PC-9 (cell line): ENCODE measurements around the gene SLX9. TPM values are rescaled to one million over a fixed set of nuclear protein-coding genes. Genes with fewer than 3 reads are reported as not detected.

ENCODE experiments used
- BruUV-seq: library from RNA; stranded (reverse); fragments of 400-500 nt; replicated peaks from 2 replicates; lab custom pipeline; 2021; lab: Mats Ljungman, UMichigan
- CTCF ChIA-PET: fragments of 300-600 bp; sonication (Branson Sonifier 250); formaldehyde crosslinking; loops from one replicate; lab custom pipeline; 2022; ENCODE audit warnings: antibody characterized with exemption; lab: Charles Lee
- POLR2A ChIA-PET: fragments of 300-600 bp; sonication (Branson Sonifier 250); formaldehyde crosslinking; loops from one replicate; lab custom pipeline; 2022; ENCODE audit warnings: antibody characterized with exemption; ENCODE audit not compliant: unreplicated experiment; lab: Charles Lee
- DNase-seq, 2 experiments: peaks; one replicate each; pipeline versions ENCODE4 v3.0.0 to v3.0.0-alpha.2; 2015 to 2022; ENCODE audit warnings: mixed read lengths in 1 of 2
- H2AFZ ChIP-seq: fragments of 200-600 bp; sonication (generic); 2 replicates; pipeline ENCODE4 v1.8.1; 2017; ENCODE audit warnings: antibody characterized with exemption
- H3F3A ChIP-seq: fragments of 200-600 bp; sonication (generic); 2 replicates; pipeline ENCODE4 v1.8.1; 2017; ENCODE audit warnings: antibody characterized with exemption, mild to moderate bottlenecking, low read depth; ENCODE audit not compliant: insufficient read depth
- H3K27ac ChIP-seq: fragments of 200-600 bp; sonication (generic); 2 replicates; pipeline ENCODE4 v1.6.1; 2016; ENCODE audit warnings: mixed run types
- H3K27me3 ChIP-seq: fragments of 200-600 bp; sonication (generic); 2 replicates; pipeline ENCODE4 v1.6.1; 2016; ENCODE audit warnings: low read depth, mixed run types; ENCODE audit not compliant: insufficient read depth
- H3K36me3 ChIP-seq: fragments of 200-600 bp; sonication (generic); 2 replicates; pipeline ENCODE4 v1.6.1; 2016; ENCODE audit warnings: low read depth, mixed run types
- H3K4me1 ChIP-seq: fragments of 200-600 bp; sonication (generic); replicated peaks from 2 replicates; pipeline ENCODE4 v1.6.1; 2016; ENCODE audit warnings: mixed run types; ENCODE audit not compliant: insufficient read depth
- H3K4me2 ChIP-seq: fragments of 200-600 bp; sonication (generic); 2 replicates; pipeline ENCODE4 v1.6.1; 2017; ENCODE audit warnings: mixed run types
- H3K4me3 ChIP-seq: fragments of 200-600 bp; sonication (generic); 2 replicates; pipeline ENCODE4 v1.6.1; 2016; ENCODE audit warnings: mixed run types
- H3K79me2 ChIP-seq: fragments of 200-600 bp; sonication (generic); 2 replicates; pipeline ENCODE4 v1.6.1; 2017; ENCODE audit warnings: low read depth, mixed run types
- H3K9me2 ChIP-seq: fragments of 200-600 bp; sonication (generic); 2 replicates; pipeline ENCODE4 v1.8.1; 2017; ENCODE audit warnings: mild to moderate bottlenecking; ENCODE audit not compliant: insufficient read depth
- H3K9me3 ChIP-seq: fragments of 200-600 bp; sonication (generic); 2 replicates; pipeline ENCODE4 v1.8.1; 2016; ENCODE audit warnings: low read depth; ENCODE audit not compliant: insufficient read depth
- H4K20me1 ChIP-seq: fragments of 200-600 bp; sonication (generic); 2 replicates; pipeline ENCODE4 v1.8.1; 2017; ENCODE audit not compliant: insufficient read depth
- EZH2 ChIP-seq: fragments of 200-600 bp; sonication (generic); IDR thresholded peaks from 2 replicates; pipeline ENCODE4 v1.8.0; 2017; ENCODE audit warnings: antibody characterized with exemption, low read depth
- intact Hi-C: fragments of 100-400 bp; cut with micrococcal nuclease; formaldehyde crosslinking; loops from one replicate; pipeline ENCODE4 v1.10.0; 2022; ENCODE audit not compliant: unreplicated experiment
- total RNA-seq: library from RNA; stranded (reverse); gene quantifications from 2 replicates; pipeline ENCODE4 v1.2.3, GENCODE V29; 2021
- TF ChIP-seq, protein P1 (sequence below): fragments of 200-600 bp; sonication (generic); conservative IDR thresholded peaks from 2 replicates; pipeline ENCODE4 v1.6.1; 2017; ENCODE audit warnings: mixed run types, antibody characterized with exemption, mild to moderate bottlenecking, moderate library complexity

Gene SLX9
- total RNA-seq, 1 experiment from 2014 or later = 22.8 TPM

DNA sequence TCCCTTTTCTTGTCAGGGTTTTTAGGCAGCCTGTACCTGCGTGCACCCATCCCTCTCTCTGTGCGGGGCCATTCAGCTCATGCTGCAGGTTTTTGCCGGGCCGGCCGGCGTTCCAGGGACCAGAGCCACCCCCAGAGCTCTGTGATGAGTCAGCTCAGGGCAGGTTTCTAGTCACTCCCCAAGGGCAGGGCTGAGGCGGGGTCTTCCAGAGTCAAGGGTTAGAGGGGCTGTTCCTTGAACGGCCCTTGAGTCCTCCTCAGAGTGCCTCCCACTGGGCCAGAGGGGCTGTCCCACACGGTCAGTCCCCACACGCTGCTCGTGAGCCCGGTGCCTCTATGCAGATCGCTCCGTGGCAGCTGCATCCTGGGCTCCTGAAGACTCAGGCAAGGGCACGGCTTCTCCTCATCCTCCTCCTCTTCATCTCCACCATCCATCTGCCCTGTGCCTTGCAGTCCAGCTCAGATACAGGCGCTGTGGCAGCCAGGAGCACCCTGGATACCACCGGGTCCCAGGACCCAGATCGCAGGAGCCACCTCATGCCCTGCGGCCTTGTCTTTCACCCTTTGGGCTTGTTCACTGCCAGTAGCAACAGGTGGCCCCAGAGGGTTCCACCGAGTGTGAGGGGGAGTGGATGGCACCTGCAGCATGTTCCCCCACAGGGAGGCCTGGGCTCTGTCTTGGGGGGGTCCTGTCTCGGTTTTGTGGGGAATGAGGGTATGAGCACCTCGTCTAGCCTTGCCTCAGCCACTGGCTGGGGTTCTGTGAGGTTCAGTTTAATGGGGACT is 17.4 kb downstream of the SLX9 start:
- DNase-seq = no peak
- Histone ChIP-seq H4K20me1 (peaks cover 9% of the 10 kb centered on the region), H2AFZ (no peak overlapping the region), H3K9me3 (no peaks in the 10 kb centered on the region), H3K4me3 (no peak overlapping the region), H3K4me2 (no peak overlapping the region), H3F3A (no peaks in the 10 kb centered on the region), H3K27ac (no peak overlapping the region), H3K27me3 (no peaks in the 10 kb centered on the region), H3K79me2 (0 out of 2 replicates have a peak, but pooled peaks cover 6% of the 10 kb centered on the region), H3K4me1 (no peaks in the 10 kb centered on the region), H3K36me3 (no peaks in the 10 kb centered on the region; the same call in 1 of the 2 replicates), H3K9me2 (no peaks in the 10 kb centered on the region)
- TF ChIP-seq, protein P1, sequence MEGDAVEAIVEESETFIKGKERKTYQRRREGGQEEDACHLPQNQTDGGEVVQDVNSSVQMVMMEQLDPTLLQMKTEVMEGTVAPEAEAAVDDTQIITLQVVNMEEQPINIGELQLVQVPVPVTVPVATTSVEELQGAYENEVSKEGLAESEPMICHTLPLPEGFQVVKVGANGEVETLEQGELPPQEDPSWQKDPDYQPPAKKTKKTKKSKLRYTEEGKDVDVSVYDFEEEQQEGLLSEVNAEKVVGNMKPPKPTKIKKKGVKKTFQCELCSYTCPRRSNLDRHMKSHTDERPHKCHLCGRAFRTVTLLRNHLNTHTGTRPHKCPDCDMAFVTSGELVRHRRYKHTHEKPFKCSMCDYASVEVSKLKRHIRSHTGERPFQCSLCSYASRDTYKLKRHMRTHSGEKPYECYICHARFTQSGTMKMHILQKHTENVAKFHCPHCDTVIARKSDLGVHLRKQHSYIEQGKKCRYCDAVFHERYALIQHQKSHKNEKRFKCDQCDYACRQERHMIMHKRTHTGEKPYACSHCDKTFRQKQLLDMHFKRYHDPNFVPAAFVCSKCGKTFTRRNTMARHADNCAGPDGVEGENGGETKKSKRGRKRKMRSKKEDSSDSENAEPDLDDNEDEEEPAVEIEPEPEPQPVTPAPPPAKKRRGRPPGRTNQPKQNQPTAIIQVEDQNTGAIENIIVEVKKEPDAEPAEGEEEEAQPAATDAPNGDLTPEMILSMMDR = no peak
- no peak for TF ChIP-seq EZH2
- intact Hi-C loops = no loop called here
- ChIA-PET POLR2A (no interaction called here), CTCF (no interaction called here)
- no TSS peak for BruUV-seq

DNA sequence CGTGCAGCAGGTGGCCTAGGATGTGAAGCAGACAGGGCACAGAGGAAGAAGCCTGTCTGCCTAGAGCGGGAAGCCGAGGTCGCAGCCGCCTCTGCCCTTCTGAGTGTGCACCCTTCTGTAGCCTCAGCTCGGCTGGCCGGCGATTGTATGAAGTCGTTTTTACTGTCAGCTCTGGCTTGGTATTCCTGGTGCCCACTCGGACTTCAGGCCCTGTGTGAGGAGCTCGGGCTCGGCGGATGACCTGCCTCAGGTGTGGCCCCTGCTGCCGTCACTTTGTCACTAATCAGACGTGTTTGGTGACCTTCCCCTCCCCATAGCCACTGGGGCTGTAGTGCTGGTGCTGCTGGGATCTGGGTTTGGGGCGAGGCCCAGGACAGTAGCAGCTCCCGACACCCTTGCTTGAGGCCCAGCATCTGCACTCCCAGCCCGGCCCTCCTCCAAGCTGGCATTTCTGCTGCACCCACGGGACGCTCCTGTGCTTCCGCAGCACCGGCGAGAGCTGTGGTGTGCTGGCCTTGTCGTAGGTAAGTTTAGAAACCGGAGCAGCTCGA is 18.1 kb downstream of the SLX9 start:
- H3K4me2 ChIP-seq = no peak overlapping the region

DNA sequence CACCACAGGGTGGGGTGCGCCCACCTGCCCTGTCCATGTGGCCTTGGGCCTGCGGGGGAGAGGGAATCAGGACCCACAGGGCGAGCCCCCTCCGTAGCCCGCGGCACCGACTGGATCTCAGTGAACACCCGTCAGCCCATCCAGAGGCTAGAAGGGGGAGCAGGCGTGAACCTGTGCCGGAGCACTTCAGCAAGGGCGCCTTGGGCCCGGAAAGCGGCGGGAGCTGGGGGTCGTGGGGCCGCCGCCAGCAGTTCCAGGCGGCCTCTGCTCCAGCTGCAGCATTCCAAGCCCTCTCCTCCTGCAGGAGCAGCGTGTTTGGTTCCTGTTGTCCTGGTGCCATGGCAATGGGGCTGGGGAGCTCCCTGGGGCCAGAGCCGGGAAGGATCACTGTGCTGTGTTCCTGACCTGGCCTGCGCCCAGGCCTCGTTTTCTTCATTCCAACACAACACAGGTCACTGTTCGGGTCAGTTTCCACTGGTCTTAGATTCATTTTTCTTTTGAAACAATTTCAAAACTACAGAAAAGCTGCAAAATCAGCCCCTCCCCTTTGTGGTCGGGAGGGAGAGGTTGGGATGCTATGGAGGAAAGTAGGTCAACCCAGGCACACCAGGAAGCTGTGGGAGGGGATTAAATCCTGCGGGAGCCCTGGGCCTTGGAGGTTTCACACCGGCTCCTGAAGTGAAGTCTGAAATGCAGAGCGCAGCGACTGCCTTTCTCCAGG is 18.8 kb downstream of the SLX9 start:
- TF ChIP-seq, protein P1 = no peak
- no peak for TF ChIP-seq EZH2
- no peaks in the 10 kb centered on the region for H3K27me3 ChIP-seq
- no peaks in the 10 kb centered on the region; the same call in 1 of the 2 replicates for H3K36me3 ChIP-seq
- BruUV-seq = no TSS peak
- no peaks in the 10 kb centered on the region for H3K79me2 ChIP-seq
- no peaks in the 10 kb centered on the region for H3K4me1 ChIP-seq
- ChIA-PET POLR2A (no interaction called here), CTCF (interaction anchor here (0.6 kb wide), 1 partner anchor 172 kb away, joined by 3 read pairs; no protein-coding TSS in a partner anchor)
- no peak overlapping the region for H3K4me3 ChIP-seq
- no peaks in the 10 kb centered on the region for H3F3A ChIP-seq
- no peak overlapping the region for H3K27ac ChIP-seq
- no peaks in the 10 kb centered on the region; the same call in 1 of the 2 replicates for H4K20me1 ChIP-seq
- peak in 1 of 2 experiments; percentile 49 for DNase-seq
- no peak overlapping the region for H3K4me2 ChIP-seq
- H3K9me2 ChIP-seq = no peaks in the 10 kb centered on the region
- H2AFZ ChIP-seq = no peak overlapping the region
- intact Hi-C loops = no loop called here
- no peaks in the 10 kb centered on the region for H3K9me3 ChIP-seq

More for the DNA sequence above, 18.1 kb downstream of the SLX9 start:
- ChIA-PET POLR2A (no interaction called here), CTCF (interaction anchor here (0.6 kb wide), 1 partner anchor 172 kb away, joined by 3 read pairs; no protein-coding TSS in a partner anchor)
- 0 out of 2 replicates have a peak, but pooled peaks cover 1% of the 10 kb centered on the region for H3K79me2 ChIP-seq
- peaks cover 2% of the 10 kb centered on the region for H4K20me1 ChIP-seq
- H3K36me3 ChIP-seq = no peaks in the 10 kb centered on the region; the same call in 1 of the 2 replicates
- H3K9me3 ChIP-seq = no peaks in the 10 kb centered on the region
- no peak overlapping the region for H3K27ac ChIP-seq
- no peak overlapping the region for H3K4me3 ChIP-seq
- no peak overlapping the region for H2AFZ ChIP-seq
- no TSS peak for BruUV-seq
- intact Hi-C loops = no loop called here
- H3K4me1 ChIP-seq = no peaks in the 10 kb centered on the region
- no peaks in the 10 kb centered on the region for H3K27me3 ChIP-seq
- no peaks in the 10 kb centered on the region for H3F3A ChIP-seq
- TF ChIP-seq, protein P1 = no peak
- TF ChIP-seq EZH2 = no peak
- DNase-seq = no peak
- H3K9me2 ChIP-seq = no peaks in the 10 kb centered on the region
